ENCODE data around the gene NUP54. TPM values are rescaled to one million over a fixed set of nuclear protein-coding genes. Genes with fewer than 3 reads are reported as not detected.

NUP54 gene
- total RNA-seq, 2 experiments from 2014 or later = 94.1 to 108 TPM

DNA sequence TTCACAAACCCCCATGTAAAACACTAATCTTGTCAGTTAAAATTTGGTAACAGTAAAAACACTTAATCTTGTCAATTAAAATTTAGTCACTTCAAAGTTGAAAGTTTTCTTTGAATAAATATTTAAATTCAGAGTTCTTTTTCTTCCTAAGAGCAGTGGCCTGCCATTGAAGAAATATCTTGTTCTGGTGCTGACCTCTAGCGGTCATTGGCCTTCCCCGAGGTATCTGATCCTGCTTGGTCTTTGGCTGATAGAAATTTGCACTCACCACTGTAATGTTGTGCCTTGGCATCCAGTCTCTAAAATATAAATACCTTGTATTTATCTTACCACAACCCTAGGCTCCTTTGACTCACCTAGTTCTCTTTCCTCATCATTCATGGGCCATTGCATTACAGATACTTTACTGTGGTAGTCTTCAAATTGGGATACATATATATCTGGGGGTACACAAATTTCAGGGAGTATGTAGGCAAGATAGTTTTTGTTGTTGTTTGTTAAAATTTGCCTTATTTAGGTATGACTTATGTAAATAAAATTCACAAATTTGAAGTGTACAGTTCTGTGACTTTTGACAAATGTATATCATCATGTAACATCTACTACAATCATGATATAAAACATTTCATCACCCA lies 80.4 kb downstream of the NUP54 start:
- H3K27ac Mint-ChIP-seq = no peak overlapping the region
- no peak overlapping the region for H3K4me3 Mint-ChIP-seq

GRCh38 chr4:76066546-76066945 lies 81.7 kb downstream of the NUP54 start:
- no peak overlapping the region for H3K27ac Mint-ChIP-seq
- no peak for ATAC-seq (ENCODE audit: poor library complexity)

More for the DNA sequence above, 80.4 kb downstream of the NUP54 start:
- H3K4me1 ChIP-seq (ENCODE audit: insufficient read depth, low read length) = no peaks in the 10 kb centered on the region
- ChIA-PET POLR2A (no interaction called here), CTCF (no interaction called here)
- Mint-ChIP-seq H3K27me3 (no peaks in the 10 kb centered on the region), H3K4me1 (ENCODE audit: low read depth) (no peaks in the 10 kb centered on the region), H3K36me3 (ENCODE audit: low read depth) (no peaks in the 10 kb centered on the region), H3K9me3 (no peaks in the 10 kb centered on the region)
- no peak overlapping the region for H3K27ac ChIP-seq (ENCODE audit: low read depth in 1 of 2, low read length in 2 of 2)
- no peaks in the 10 kb centered on the region for H3K27me3 ChIP-seq (ENCODE audit: control insufficient read depth in 1 of 2, insufficient read depth in 2 of 2, low read length in 2 of 2)
- H3K9me3 ChIP-seq (ENCODE audit: control insufficient read depth in 1 of 2, insufficient read depth in 1 of 2, low read length in 2 of 2) = no peaks in the 10 kb centered on the region
- intact Hi-C loops (cut with DNase I, micrococcal nuclease) = loop anchor here (1.0 to 5.0 kb wide), 5 partner anchors 72 to 171 kb away; no protein-coding TSS in a partner anchor
- H3K4me3 ChIP-seq (ENCODE audit: low read length) = no peak overlapping the region
- ATAC-seq (ENCODE audit: poor library complexity) (peak; percentile 80), DNase-seq (peak; percentile 44 to 82 (median 60))
- TF ChIP-seq CTCF (IDR thresholded peaks at IDR 0.05) = peak; percentile 90
- H3K36me3 ChIP-seq (ENCODE audit: insufficient read depth, low read length) = no peaks in the 10 kb centered on the region

More at GRCh38 chr4:76066546-76066945, 81.7 kb downstream of the NUP54 start:
- Mint-ChIP-seq H3K36me3 (ENCODE audit: low read depth) (no peaks in the 10 kb centered on the region), H3K4me1 (ENCODE audit: low read depth) (no peaks in the 10 kb centered on the region), H3K27me3 (no peaks in the 10 kb centered on the region), H3K4me3 (no peak overlapping the region), H3K9me3 (no peaks in the 10 kb centered on the region)
- Histone ChIP-seq H3K4me1 (ENCODE audit: insufficient read depth, low read length) (no peaks in the 10 kb centered on the region), H3K27me3 (ENCODE audit: control insufficient read depth in 1 of 2, insufficient read depth in 2 of 2, low read length in 2 of 2) (no peaks in the 10 kb centered on the region), H3K9me3 (ENCODE audit: control insufficient read depth in 1 of 2, insufficient read depth in 1 of 2, low read length in 2 of 2) (no peaks in the 10 kb centered on the region), H3K27ac (ENCODE audit: low read depth in 1 of 2, low read length in 2 of 2) (no peak overlapping the region), H3K4me3 (ENCODE audit: low read length) (no peak overlapping the region), H3K36me3 (ENCODE audit: insufficient read depth, low read length) (no peaks in the 10 kb centered on the region)
- intact Hi-C loops (cut with DNase I, micrococcal nuclease) = loop anchor here (1.0 to 5.0 kb wide), 4 partner anchors 70 to 169 kb away; no protein-coding TSS in a partner anchor
- CTCF ChIA-PET = no interaction called here
- POLR2A ChIA-PET = no interaction called here
- no peak for TF ChIP-seq CTCF (IDR thresholded peaks at IDR 0.05)
- no peak for DNase-seq

Other genes with a start within 250 kb of the NUP54 start
- under 1 TPM; 0.49 to 0.56 TPM for gene PPEF2, start 245.9 kb downstream of the NUP54 start, total RNA-seq
- 10 to 100 TPM; 32.6 to 33.3 TPM for gene NAAA, start 207.4 kb downstream of the NUP54 start, total RNA-seq
- 10 to 100 TPM; 21.2 to 21.9 TPM for gene SDAD1, start 157.5 kb downstream of the NUP54 start, total RNA-seq
- gene CXCL9, start 140.9 kb downstream of the NUP54 start, total RNA-seq = not detected
- not detected for gene CXCL10, start 124.9 kb downstream of the NUP54 start, total RNA-seq
- not detected for gene CXCL11, start 112.3 kb downstream of the NUP54 start, total RNA-seq
- gene ART3, start 73.7 kb downstream of the NUP54 start, total RNA-seq = not detected
- 10 to 100 TPM; 34.4 to 36.0 TPM for gene SCARB2, start 65.4 kb upstream of the NUP54 start, total RNA-seq
- gene FAM47E, start 103.3 kb upstream of the NUP54 start, total RNA-seq = under 1 TPM; 0.34 to 0.74 TPM
- gene STBD1, start 158.3 kb upstream of the NUP54 start, total RNA-seq = under 1 TPM in 1 of 2 experiments, not detected in 1; 0.11 TPM

All from CD4-positive, alpha-beta T cell (primary cell).